GM13976 (cell line): Measurements from ENCODE around the gene SRPRB.

ENCODE experiments used
- DNase-seq: peaks from one replicate; pipeline ENCODE4 v3.0.0; 2012; ENCODE audit warnings: low spot score
- CTCF ChIP-seq: IDR thresholded peaks from 2 replicates; pipeline ENCODE4 v1.5.1; 2012; ENCODE audit warnings: borderline replicate concordance, mild to moderate bottlenecking; ENCODE audit not compliant: insufficient read depth; ENCODE audit errors: extremely low read depth, missing control alignments, control extremely low read depth
- in situ Hi-C: fragments of 300-500 bp; cut with MboI; formaldehyde crosslinking; loops from one replicate; pipeline ENCODE4 v1.12.0; 2022; ENCODE audit warnings: low sequenced_read_pairs, mixed read lengths, inconsistent platforms; ENCODE audit not compliant: unreplicated experiment

SRPRB gene

DNA sequence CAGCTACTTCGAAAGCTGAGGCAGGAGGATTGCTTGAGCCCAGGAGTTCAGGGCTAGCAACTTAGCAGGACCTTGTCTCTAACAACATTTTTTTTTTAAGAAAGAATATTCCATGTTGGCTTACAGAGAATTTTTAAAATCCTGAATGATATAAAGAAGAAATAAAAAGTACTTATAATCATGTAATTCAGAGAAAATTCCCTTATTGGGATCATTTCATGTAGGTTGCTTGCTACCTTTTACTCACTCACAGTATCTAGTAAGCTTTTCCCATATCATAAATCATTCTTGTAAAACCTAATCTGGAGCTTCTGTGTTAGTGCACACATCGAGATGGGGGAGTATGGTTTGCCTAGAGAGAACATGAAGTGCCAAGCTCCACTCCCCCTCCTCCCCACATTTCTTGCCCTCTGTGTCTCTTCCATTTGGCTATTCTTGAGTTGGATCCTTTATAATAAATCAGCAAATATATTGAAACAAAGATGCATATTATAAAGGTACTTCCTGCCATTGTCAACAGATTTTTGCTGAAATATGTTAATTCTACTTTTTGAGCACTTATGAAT is 45.8 kb upstream of the SRPRB start:
- no peak for TF ChIP-seq CTCF
- no peak for DNase-seq
- in situ Hi-C loops: no loop called here

DNA sequence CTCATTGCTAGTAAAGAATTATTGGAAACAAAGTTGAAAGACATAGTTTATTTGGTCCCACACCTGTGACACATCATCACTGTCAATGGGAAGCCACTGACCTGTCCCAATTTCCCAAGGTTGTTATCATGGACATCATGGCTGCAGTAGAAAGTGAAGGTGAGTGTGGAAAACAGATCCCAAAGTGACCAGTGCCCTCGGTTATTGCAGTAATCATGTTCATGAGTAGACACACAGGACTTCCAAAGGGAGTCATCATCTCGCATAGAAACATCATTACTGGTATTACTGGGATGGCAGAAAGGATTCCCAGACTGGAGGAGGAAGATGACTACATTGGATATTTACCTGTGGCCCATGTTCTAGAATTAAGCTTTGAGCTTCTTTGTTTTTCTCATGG is 44.7 kb upstream of the SRPRB start:
- TF ChIP-seq CTCF: no peak

GRCh38 chr3:133761605-133762484 is 43.8 kb upstream of the SRPRB start:
- in situ Hi-C loops: no loop called here
- TF ChIP-seq CTCF: no peak

More for the DNA sequence above, 44.7 kb upstream of the SRPRB start:
- in situ Hi-C loops: no loop called here
- DNase-seq: no peak

DNA sequence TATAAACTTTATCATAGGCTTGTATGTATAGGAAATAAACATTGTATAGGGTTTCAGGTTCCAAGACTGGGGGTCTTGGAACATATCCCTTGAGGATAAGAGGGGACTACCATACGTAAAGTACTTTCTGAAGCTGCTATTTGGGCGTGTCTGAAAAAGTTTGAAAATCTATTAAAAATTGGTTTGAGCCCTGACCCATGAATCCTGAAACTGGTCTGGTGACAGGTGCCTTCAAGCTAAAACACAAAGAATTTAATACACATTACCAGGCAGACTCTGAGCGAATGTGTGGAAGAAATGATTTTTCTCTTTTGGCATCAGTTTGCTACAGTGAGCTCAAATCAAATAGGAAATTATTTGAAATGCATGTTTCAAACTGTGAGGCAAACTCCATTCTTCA is 43.1 kb upstream of the SRPRB start:
- no peak for DNase-seq
- TF ChIP-seq CTCF: no peak
- in situ Hi-C loops: no loop called here

More at GRCh38 chr3:133761605-133762484, 43.8 kb upstream of the SRPRB start:
- DNase-seq: no peak

DNA sequence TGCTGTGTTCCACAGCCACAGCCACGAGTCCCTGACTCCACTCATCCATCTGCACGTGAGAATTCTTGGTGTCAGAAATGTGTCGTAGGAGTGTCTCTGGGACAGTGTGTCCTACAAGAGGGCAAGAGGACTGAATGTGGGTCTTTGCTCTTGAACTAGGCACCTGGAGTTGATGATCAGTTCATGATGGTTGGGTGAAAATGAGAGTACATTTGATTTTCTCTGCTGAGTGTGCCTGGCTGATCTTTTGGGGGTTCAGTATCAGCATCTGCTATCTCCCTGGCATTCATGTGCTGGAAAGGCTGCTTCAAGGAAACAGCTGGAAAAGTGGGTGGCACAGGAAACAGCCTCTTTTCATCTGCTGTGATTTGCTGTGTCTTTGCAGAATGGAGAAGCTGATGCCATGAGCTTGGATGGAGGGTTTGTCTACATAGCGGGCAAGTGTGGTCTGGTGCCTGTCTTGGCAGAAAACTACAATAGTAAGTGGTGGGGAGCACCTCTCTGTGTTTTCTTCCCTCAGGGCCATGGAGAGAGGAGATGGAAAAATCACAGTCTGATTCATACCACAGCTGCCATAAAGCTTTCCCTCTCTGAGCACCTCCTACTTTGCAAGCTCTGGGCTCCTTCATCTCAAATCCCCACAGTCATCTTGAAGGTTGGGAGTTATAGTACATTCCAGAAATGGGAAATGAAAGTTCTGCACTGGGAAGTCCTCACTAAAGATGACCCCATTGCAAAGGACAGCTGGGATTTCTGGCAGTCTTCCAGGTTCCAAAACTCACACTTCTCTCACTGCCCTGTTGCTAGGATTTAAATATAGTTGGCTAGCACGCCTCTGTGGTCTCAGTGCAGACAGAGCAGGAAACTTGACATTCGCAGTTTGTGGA is 41.6 kb upstream of the SRPRB start:
- DNase-seq: no peak
- in situ Hi-C loops: no loop called here
- TF ChIP-seq CTCF: no peak

DNA sequence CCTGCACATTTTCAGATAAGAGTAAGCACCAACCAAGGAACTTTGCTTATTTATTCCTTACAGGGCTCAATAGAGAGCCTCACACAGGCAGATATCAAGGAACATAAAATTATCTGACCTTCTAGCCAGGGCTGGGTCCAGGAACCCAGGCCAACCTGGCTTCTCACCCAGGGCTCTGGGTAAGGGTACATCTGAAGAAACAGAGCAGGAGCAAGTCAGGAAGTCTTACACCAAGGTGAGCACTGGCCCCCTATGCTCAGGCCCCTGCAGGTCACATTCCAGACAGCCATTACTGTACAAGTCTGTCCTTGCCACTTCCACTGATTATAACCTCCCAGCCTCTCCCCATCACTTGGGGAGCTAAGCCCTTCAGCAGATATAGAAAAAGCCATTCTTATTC is 40.4 kb upstream of the SRPRB start:
- DNase-seq: no peak
- in situ Hi-C loops: no loop called here
- no peak for TF ChIP-seq CTCF
